GM19463 (cell line): ENCODE results near the gene CERS6.
A peak's percentile ranks its signal among the peaks of the same experiment; 100 is the strongest.
"Not testable (repeated sequence)": the region's sequence is repeated elsewhere in the genome, so short reads cannot be mapped to it uniquely, and the experiment has no call there.

Source experiments
- ATAC-seq: cut with Tn5 transposase; IDR thresholded peaks from one replicate; pipeline ENCODE4 v1.9.1; 2021; ENCODE audit warnings: mild to moderate bottlenecking, moderate library complexity; ENCODE audit not compliant: unreplicated experiment

CERS6 gene

DNA sequence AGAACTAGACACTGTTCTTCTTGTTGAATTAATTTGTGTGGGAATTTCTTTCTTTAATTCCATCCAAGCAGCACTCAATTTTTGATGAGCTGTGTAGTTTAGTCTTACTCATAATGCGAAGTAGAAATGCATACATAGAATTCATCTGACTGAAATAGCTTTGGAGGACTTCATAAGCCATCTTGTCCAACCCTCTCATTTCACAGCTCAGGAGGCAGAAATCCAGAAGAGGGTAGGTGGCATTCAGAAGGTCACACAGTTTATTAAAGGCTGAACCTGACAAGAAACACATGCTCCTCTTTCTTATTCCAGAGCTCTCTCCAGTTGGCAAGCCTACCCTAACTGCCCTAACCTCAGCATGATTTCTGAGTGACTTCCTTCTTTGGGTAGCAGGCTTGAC is 177.1 kb downstream of the CERS6 start:
- ATAC-seq = no peak

DNA sequence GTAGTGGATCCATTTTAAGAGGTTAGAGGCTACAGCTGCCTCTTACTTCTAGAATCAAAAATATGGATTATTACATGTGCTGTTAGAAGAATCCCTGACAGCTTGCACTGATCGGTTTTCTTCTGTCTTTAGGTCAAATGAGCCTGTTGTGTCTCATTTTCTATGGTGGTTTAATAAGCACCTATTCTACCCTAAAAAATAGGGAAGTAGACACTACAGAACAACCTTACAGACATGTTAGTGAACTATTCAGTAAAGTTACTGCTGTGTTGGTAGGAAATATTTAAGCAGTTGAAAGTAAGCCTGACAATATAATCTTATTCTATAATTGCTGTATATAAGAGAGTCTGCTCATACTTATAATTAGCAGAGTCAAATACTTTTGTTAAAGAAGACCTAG is 177.8 kb downstream of the CERS6 start:
- ATAC-seq = peak; percentile 42

DNA sequence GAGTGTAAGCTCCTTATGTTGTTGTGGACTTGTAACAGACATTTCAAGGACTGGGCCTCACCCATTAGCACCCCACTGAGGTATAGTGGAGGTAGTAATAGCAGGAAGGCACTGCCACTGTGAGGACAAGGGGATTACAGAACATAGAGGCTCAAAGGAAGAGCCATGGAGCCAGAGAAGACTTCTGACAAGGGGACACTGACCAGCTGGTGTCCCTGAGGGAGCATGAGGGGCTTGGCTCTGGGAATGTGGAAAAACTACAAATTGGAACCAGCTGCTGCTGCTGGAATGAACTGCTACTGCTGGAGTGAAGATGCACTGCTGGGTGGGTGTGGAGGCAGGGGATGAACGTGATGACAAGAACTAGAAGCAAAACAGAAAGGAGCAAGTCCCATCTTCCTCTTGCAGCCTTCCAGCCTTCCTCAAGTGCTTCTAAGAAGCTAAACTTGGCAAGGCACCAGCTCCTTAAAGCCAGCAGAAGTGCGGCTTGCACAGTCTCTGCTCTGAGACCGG is 179.0 kb downstream of the CERS6 start:
- no peak for ATAC-seq

- no peak for ATAC-seq
These were observed 182.9 kb downstream of the CERS6 start for GRCh38 chr2:168639018-168639417.

DNA sequence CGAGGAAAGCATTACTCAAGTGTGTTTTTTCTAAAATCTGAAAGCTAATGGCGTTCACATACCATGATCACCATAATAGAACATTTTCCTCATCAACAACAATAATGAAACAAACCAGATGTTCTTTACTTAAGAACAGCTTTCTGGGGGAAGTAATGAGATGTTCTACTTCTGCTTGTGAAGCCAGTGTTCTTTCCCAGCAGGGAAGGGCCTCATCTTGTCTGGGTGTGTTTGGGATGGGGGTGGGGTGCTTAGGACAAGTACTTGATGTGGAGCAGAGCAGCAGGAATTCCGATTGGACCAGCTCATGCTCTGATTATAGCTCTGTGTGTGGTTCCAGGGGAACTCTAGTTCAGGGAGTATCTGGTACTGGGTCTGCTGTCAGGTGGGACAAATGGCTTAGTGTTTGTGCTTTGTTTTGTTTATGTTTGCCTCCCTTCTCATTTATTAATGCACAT is 183.4 kb downstream of the CERS6 start:
- no peak for ATAC-seq

GRCh38 chr2:168640039-168640438 is 184.0 kb downstream of the CERS6 start:
- no peak for ATAC-seq

DNA sequence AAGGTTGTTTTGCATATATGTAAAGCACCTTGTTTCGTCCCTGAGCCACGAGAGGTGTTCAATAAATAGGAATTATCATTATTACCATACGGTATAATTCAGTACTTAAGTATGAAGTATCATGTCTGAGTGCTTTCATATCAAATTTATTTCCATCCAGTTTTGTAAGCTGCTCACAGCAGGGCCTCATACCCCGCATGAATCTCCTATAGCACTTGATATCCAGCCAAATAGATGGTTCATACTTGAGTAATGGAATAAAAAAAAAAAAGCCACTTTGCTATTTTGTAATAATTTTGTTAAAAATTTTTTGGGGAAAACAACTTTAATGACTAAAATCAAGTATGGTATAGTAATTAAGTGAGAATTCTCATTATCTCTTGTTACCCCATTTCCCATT is 185.6 kb downstream of the CERS6 start:
- no peak for ATAC-seq

DNA sequence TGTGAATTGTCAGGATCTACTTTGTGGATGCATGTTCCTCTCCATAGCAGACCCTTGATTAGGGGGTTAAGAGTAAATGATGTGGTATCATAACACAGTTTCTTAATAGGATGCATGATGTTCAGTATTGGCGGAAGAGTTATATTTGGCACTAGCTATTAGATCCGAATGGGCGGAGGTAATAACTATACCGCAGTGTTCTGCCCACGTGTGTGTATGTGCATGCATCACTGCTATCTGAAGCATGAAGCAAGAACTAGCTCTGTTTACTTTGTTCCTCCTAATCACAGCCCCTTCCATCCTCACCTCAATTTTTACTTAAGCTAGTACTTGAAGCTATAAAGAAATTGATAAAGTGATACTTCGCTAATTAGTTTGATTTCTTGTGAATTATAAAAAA is 186.8 kb downstream of the CERS6 start:
- no peak for ATAC-seq

DNA sequence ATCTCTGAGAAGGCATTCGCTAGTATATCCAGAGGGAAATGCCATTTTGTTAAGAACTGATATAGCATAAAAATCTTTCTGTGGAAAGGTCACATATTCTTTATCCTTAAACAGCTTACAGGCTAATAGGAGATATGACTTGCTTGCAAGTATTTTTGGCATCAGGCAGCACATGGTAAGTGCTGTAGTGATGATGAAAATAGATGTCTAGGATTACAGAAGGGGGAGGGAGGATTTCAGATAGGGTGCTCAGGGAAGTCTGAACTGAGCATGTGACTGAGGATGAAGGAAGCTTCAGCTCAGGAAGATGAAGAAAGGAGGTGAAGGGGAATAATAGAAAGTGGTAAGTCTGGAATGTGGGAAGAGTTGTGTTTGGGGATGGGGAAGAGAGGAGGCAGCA is 187.9 kb downstream of the CERS6 start:
- ATAC-seq = no peak

DNA sequence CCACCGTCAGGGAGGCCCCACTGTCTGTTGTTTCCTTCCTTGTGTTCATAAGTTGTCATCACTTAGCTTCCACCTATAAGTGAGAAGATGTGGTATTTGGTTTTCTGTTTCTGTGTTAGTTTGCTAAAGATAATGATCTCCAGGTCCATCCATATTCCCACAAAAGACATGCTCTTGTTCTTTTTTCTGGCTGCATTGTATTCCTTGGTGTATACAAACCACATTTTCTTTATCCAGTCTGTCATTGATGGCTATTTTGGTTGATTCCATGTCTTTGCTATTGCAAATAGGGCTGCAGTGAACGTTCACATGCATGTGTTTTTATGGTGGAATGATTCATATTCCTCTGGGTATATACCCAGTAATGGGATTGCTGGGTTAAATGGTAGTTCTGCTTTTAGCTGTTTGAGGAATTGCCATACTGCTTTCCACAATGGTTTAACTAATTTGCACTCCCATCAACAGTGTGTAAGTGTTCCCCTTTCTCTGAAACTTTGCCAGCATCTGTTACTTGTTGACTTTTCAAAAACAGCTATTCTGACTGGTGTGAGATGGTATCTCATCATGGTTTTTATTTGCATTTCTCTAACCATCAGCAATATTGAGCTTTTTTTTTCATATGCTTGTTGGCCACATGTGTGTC is 189.7 kb downstream of the CERS6 start:
- no peak for ATAC-seq

DNA sequence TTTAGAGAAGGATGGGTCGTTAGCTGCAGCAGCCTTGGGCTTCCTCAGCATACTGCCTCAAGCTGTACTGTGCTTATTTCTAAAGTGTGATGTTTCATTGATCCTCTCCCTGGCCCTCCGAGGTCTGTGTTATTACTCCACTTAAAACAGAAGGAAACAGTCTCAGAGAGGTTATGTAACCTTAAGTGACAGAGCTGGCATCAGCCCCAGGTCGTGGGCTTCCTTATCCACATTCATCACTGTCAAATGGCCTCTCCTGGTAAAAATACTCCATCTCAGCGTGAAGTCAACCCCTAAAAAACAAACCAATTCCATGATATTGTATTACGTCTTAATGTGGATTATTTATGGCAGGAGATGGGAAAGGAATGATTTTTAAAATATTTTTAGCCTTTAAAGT is 193.0 kb downstream of the CERS6 start:
- ATAC-seq = no peak

GRCh38 chr2:168649562-168649961 is 193.5 kb downstream of the CERS6 start:
- no peak for ATAC-seq

DNA sequence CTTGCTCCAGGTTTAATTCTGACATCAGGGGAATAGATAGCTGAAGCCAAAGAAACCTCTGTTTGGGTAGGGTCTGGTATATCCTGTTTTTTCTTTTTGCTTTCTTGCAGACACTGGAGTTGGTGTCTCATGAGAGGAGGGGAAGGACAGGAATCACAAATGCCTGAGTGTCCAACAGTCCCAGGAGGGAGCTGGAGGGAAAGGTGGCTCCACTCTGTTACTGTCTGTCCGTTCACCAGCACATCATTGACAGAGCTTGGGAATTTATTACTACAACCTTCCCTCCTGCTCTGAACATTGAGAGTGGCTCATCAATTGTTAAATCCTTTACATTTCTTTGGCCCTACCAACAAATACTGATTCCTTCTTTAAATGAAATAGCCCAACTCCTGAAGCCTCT is 194.1 kb downstream of the CERS6 start:
- no peak for ATAC-seq

DNA sequence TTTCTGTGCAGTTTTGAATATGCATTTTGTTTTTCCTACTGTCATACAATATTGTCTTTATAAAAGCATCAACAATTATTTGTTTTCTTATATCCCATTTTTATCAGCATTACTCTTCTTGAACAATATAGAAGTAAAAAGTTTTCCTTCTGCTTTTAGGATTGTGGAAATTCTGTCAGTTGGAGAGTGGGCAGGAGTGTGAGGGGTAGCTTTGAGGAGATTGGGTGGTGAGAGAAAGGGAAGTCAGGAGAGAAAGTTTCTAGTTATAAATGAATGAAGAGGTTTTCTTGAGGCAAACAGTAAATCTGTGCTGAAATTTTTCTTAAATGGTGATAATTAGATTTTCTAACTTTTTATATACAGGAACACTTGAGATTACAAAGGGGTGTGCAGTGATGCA is 194.7 kb downstream of the CERS6 start:
- no peak for ATAC-seq

GRCh38 chr2:168652997-168653921 is 197.2 kb downstream of the CERS6 start:
- no peak for ATAC-seq

DNA sequence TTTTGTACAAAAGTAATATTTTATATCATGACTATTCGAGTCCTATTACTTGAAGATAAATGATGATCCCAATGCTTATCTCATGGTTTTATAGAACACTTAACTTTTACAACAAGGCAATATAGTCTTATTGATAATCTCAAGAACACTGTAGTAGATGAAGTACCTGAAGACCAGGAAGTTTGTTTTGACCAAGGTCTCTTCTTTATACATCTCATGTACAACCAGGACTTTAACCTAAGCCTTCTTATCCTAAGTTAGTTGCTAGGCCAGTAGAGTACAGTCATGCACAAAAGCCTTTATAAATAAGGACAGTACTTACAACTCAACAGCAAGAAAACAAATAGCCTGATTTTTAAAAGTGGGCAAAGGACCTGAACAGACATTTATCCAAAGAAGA is 198.6 kb downstream of the CERS6 start:
- no peak for ATAC-seq

DNA sequence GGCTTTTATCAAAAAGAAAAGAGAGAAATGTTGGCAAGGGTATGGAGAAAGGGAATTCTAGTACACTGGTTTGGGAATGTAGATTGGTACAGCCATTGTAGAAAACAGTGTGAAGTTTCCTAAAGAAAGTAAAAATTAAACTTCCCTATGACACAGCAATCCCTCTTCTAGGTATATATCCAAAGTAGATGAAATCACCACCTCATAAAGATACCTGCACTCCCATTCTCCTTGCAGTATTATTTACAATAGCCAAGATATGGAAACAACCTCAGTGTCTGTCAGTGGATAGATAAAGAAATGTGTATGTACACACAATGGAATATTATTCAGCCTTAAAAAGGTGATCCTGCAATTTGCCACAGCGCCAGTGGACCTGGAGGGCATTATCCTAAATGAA is 199.1 kb downstream of the CERS6 start:
- no peak for ATAC-seq

DNA sequence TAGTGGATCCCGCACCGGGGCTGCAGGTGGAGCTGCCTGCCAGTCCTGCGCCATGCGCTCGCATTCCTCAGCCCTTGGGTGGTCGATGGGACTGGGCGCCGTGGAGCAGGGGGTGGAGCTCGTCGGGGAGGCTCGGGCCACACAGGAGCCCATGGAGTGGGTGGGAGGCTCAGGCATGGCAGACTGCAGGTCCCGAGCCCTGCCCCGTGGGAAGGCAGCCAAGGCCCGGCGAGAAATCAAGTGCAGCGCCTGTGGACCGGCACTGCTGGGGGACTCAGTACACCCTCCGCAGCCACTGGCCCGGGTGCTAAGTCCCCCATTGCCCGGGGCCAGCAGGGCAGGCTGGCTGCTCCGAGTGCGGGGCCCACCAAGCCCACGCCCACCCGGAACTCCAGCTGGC is 201.3 kb downstream of the CERS6 start:
- not testable (repeated sequence) for ATAC-seq

DNA sequence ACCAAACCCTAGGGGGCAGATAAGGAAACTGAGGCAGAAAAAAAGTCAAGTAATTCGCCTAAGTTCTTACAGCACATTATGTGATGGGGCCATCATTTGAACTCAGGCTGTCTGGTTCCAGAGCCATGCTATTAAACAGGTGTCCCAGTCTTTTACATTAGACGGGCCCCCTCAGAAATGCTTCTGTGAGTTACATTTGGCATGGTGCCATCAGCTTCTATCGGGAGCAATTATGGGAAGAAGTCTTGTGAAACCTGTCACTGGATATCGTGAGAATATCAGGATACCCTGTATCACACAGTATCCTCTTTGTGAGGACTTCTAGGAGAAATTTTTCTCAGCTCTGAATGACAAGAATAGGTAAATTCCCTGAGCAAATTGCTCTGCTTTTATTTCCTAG is 202.6 kb downstream of the CERS6 start:
- no peak for ATAC-seq

DNA sequence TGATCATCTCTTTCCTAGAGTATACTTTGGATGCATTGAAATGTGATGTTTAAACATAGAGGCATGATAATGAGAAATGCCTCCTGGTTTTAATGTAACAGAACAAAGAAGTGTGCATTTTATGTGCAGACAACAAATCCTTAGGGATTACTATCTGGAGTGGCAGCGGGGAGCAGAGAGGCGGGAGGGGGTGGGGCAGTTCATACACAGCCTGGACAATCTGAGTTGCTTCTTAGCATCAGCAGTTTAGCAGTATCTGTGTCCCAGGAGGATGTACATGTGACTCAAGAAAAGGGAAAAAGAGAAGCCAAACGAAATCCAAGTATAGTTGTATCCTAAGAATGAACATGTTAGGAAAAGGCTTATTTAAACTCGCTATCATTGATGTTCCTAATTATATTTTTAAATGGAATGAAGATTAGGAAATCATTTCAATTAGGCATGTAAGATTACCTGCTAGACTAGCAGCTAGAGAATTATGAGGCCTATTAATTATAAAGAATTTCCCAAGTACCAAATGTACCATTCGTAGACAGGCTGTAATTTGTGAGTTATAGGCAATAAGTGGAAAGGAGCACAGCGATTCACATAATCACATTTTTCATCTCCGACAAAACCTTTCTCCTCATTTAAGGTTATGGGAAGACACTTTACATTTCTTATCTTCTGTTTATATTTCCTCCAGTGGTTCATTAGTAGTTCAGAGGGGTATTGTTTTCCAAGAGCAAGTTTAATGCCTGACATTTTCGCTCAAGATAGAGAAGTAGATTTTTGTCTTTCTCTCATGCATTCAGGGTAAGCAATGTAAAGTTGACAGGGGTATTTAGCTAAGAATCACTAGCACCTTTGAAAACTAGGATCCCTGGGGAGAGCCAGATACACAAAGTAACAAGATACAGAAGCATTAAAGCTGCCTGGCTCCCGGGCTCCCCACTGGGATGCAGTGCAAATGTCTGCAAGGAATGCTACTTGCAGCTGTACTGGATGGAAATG is 205.1 kb downstream of the CERS6 start:
- no peak for ATAC-seq

DNA sequence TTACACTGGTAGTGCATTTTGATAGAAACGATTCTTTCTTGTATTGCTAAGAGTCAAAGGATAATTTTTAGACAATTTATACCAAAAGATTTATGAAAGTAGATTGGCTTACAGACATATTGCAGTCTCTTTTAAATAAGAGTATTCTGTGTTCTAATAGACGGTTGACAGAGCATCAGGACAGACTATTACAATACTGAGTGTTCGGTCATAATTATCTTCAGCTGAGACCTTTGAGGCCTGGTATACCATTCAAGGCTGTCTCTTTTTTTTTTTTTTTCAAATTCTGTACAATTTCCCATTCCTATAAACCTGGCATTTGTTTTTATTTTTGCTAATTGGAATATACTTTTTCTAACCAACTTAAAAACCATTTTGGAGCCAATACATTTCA is 205.8 kb downstream of the CERS6 start:
- ATAC-seq = no peak
